GM21723 (cell line): ENCODE results near the gene PLD6.

ENCODE experiments used
- ATAC-seq: cut with Tn5 transposase; IDR thresholded peaks from one replicate; pipeline ENCODE4 v1.9.1; 2021; ENCODE audit warnings: mild to moderate bottlenecking, moderate library complexity; ENCODE audit not compliant: unreplicated experiment

PLD6 gene

GRCh38 chr17:17227608-17228520 is 21.7 kb upstream of the PLD6 start:
- ATAC-seq, result no peak

GRCh38 chr17:17226451-17227265 is 20.5 kb upstream of the PLD6 start:
- ATAC-seq, result no peak

- no peak for ATAC-seq
Measured at GRCh38 chr17:17225901-17226300, 19.8 kb upstream of the PLD6 start.

GRCh38 chr17:17224137-17224536 is 18.0 kb upstream of the PLD6 start:
- ATAC-seq, result no peak

- no peak for ATAC-seq
Measured at GRCh38 chr17:17223736-17224135, 17.6 kb upstream of the PLD6 start.

- ATAC-seq, result no peak
Measured at GRCh38 chr17:17221329-17221728, 15.2 kb upstream of the PLD6 start.

- ATAC-seq, result no peak
Measured at GRCh38 chr17:17220529-17220928, 14.4 kb upstream of the PLD6 start.

GRCh38 chr17:17217995-17218394 is 11.9 kb upstream of the PLD6 start:
- no peak for ATAC-seq

- no peak for ATAC-seq
Measured at GRCh38 chr17:17216776-17217175, 10.6 kb upstream of the PLD6 start.

- no peak for ATAC-seq
Measured at GRCh38 chr17:17216236-17216635, 10.1 kb upstream of the PLD6 start.

GRCh38 chr17:17215575-17215974 is 9.4 kb upstream of the PLD6 start:
- ATAC-seq, result no peak

- no peak for ATAC-seq
Measured at GRCh38 chr17:17214646-17215436, 8.7 kb upstream of the PLD6 start.

- ATAC-seq, result no peak
Measured at GRCh38 chr17:17213775-17214174, 7.6 kb upstream of the PLD6 start.

GRCh38 chr17:17207998-17208397 is 1.9 kb upstream of the PLD6 start:
- no peak for ATAC-seq

GRCh38 chr17:17206913-17207335 is 791 bp upstream of the PLD6 start:
- ATAC-seq, result no peak

- peak; percentile 28 for ATAC-seq
Measured at GRCh38 chr17:17205368-17206123, 587 bp downstream of the PLD6 start.

- ATAC-seq, result no peak
Measured at GRCh38 chr17:17204635-17205231, 1.4 kb downstream of the PLD6 start.

GRCh38 chr17:17204041-17204591 is 2.0 kb downstream of the PLD6 start:
- no peak for ATAC-seq

- ATAC-seq, result no peak
Measured at GRCh38 chr17:17203173-17203730, 2.9 kb downstream of the PLD6 start.
